Measurements from ENCODE around the gene NXF1. TPM values are rescaled to one million over a fixed set of nuclear protein-coding genes. Genes with fewer than 3 reads are reported as not detected.
"Not testable (repeated sequence)": the region's sequence is repeated elsewhere in the genome, so short reads cannot be mapped to it uniquely, and the experiment has no call there.

Gene NXF1
- total and polyA plus RNA-seq, 2 donors (not counting 1 experiment from before 2014, with no cell fraction given), result 17.2 to 27.8 TPM

DNA sequence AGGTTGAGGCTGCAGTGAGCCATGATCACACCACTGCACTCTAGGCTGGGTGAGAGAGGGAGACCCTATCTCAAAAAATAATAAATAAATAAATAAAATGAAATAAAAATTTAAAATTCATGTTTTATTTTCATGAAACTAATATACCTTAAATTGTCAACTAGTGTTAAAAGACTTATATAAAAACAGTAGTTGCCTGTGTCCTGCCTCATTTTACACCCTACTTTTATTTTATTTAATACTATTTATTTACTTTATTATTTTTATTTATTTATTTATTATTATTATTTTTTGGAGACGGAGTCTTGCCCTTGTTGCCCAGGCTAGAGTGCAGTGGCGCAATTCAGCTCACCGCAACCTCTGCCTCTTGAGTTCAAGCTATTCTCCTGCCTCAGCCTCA, 38.9 kb upstream of the NXF1 start:
- no peaks in the 10 kb centered on the region for H4K20me1 ChIP-seq (ENCODE audit: control insufficient read depth, extremely low read depth, insufficient read depth, low read length)
- no peak overlapping the region for H2AFZ ChIP-seq (ENCODE audit: low read length)
- H3K27me3 ChIP-seq (ENCODE audit: control insufficient read depth, insufficient read depth, low read length), result no peaks in the 10 kb centered on the region
- TF ChIP-seq, protein P1, sequence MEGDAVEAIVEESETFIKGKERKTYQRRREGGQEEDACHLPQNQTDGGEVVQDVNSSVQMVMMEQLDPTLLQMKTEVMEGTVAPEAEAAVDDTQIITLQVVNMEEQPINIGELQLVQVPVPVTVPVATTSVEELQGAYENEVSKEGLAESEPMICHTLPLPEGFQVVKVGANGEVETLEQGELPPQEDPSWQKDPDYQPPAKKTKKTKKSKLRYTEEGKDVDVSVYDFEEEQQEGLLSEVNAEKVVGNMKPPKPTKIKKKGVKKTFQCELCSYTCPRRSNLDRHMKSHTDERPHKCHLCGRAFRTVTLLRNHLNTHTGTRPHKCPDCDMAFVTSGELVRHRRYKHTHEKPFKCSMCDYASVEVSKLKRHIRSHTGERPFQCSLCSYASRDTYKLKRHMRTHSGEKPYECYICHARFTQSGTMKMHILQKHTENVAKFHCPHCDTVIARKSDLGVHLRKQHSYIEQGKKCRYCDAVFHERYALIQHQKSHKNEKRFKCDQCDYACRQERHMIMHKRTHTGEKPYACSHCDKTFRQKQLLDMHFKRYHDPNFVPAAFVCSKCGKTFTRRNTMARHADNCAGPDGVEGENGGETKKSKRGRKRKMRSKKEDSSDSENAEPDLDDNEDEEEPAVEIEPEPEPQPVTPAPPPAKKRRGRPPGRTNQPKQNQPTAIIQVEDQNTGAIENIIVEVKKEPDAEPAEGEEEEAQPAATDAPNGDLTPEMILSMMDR (conservative IDR thresholded peaks at IDR 0.05 in 1 of 2, IDR thresholded peaks at IDR 0.05 in 1 of 2; ENCODE audit: low read depth in 1 of 2, low read length in 2 of 2), result no peak
- no peak for TF ChIP-seq EZH2 (IDR thresholded peaks at IDR 0.05; ENCODE audit: low read length, missing control alignments)
- no peak overlapping the region for H3K9ac ChIP-seq (ENCODE audit: insufficient read depth, low read length)
- H3K4me3 ChIP-seq (replicated peaks in 1 of 4; ENCODE audit: control extremely low read depth in 1 of 4, insufficient read depth in 1 of 4, low read depth in 3 of 4, low read length in 4 of 4), result no peak overlapping the region
- no peaks in the 10 kb centered on the region for H3K36me3 ChIP-seq (ENCODE audit: control insufficient read depth, insufficient read depth, low read length)
- DNase-seq (ENCODE audit: low read depth in 2 of 2), result no peak
- H3K9me3 ChIP-seq (ENCODE audit: control insufficient read depth, insufficient read depth, low read depth, low read length), result no peaks in the 10 kb centered on the region
- no peak overlapping the region for H3K4me2 ChIP-seq (ENCODE audit: extremely low read depth, insufficient read depth, low read length)
- no peak overlapping the region for H3K27ac ChIP-seq (ENCODE audit: insufficient read depth, low read length)
- H3K79me2 ChIP-seq (ENCODE audit: control insufficient read depth, insufficient read depth, low read length), result peaks cover 2% of the 10 kb centered on the region
- peaks cover 5% of the 10 kb centered on the region for H3K4me1 ChIP-seq (ENCODE audit: control insufficient read depth, extremely low read depth, insufficient read depth, low read length)

DNA sequence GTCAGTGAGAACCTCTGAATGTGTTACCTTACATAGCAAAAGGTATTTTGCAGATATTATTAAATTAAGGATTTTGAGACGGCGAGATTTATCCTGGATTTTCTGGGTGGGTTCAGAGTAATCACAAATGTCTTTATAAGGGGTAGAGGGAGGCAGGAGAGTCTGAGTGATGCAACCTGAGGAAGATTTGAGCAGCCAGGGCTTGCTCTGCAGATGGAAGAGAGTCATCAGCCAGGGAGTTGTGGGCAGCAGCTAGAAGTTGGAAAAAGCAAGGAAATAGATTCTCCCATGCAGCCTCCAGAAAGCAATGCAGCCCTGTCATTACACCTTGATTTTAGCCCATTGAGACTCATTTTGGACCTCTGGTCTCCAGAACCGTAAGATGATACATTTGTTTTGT, 38.2 kb upstream of the NXF1 start:
- H3K4me2 ChIP-seq (ENCODE audit: extremely low read depth, insufficient read depth, low read length), result no peak overlapping the region
- no peaks in the 10 kb centered on the region for H3K9me3 ChIP-seq (ENCODE audit: control insufficient read depth, insufficient read depth, low read depth, low read length)
- H4K20me1 ChIP-seq (ENCODE audit: control insufficient read depth, extremely low read depth, insufficient read depth, low read length), result no peaks in the 10 kb centered on the region
- H2AFZ ChIP-seq (ENCODE audit: low read length), result no peak overlapping the region
- H3K4me3 ChIP-seq (replicated peaks in 1 of 4; ENCODE audit: control extremely low read depth in 1 of 4, insufficient read depth in 1 of 4, low read depth in 3 of 4, low read length in 4 of 4), result no peak overlapping the region
- no peak for DNase-seq (ENCODE audit: low read depth in 2 of 2)
- peaks cover 5% of the 10 kb centered on the region for H3K4me1 ChIP-seq (ENCODE audit: control insufficient read depth, extremely low read depth, insufficient read depth, low read length)
- no peaks in the 10 kb centered on the region for H3K27me3 ChIP-seq (ENCODE audit: control insufficient read depth, insufficient read depth, low read length)
- peaks cover 9% of the 10 kb centered on the region for H3K79me2 ChIP-seq (ENCODE audit: control insufficient read depth, insufficient read depth, low read length)
- H3K9ac ChIP-seq (ENCODE audit: insufficient read depth, low read length), result no peak overlapping the region
- no peak overlapping the region for H3K27ac ChIP-seq (ENCODE audit: insufficient read depth, low read length)
- TF ChIP-seq EZH2 (IDR thresholded peaks at IDR 0.05; ENCODE audit: low read length, missing control alignments), result no peak
- TF ChIP-seq, protein P1 (conservative IDR thresholded peaks at IDR 0.05 in 1 of 2, IDR thresholded peaks at IDR 0.05 in 1 of 2; ENCODE audit: low read depth in 1 of 2, low read length in 2 of 2), result no peak
- no peaks in the 10 kb centered on the region for H3K36me3 ChIP-seq (ENCODE audit: control insufficient read depth, insufficient read depth, low read length)

DNA sequence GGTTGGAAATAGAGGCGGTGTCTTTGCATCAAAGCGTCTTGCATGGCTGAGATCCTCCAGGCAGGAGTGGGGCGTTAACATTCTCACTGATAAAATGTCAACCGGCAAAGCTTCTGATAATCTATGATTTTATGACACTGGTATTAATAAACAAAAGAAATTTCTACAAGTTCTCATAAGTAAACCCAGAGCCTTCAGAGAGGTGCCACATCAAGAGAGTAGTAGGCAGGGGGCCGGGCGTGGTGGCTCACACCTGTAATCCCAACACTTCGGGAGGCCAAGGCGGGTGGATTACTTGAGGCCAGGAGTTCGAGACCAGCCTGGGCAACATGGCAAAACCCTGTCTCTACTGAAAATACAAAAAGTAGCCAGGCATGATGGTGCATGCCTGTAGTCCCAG, 37.7 kb upstream of the NXF1 start:
- Histone ChIP-seq H2AFZ (ENCODE audit: low read length) (peak overlapping the region; percentile 12), H3K79me2 (ENCODE audit: control insufficient read depth, insufficient read depth, low read length) (peaks cover 12% of the 10 kb centered on the region)
- H3K36me3 ChIP-seq (ENCODE audit: control insufficient read depth, insufficient read depth, low read length); H3K27me3 ChIP-seq (ENCODE audit: control insufficient read depth, insufficient read depth, low read length); H3K27ac ChIP-seq (ENCODE audit: insufficient read depth, low read length); H3K9ac ChIP-seq (ENCODE audit: insufficient read depth, low read length); H3K4me3 ChIP-seq (replicated peaks in 1 of 4; ENCODE audit: control extremely low read depth in 1 of 4, insufficient read depth in 1 of 4, low read depth in 3 of 4, low read length in 4 of 4); H3K9me3 ChIP-seq (ENCODE audit: control insufficient read depth, insufficient read depth, low read depth, low read length); DNase-seq (ENCODE audit: low read depth in 2 of 2); H3K4me1 ChIP-seq (ENCODE audit: control insufficient read depth, extremely low read depth, insufficient read depth, low read length); H3K4me2 ChIP-seq (ENCODE audit: extremely low read depth, insufficient read depth, low read length); H4K20me1 ChIP-seq (ENCODE audit: control insufficient read depth, extremely low read depth, insufficient read depth, low read length): not testable (repeated sequence)
